Uterus (tissue), 4 donors: ENCODE results near the gene EIF4B. TPM values are rescaled to one million over a fixed set of nuclear protein-coding genes. Genes with fewer than 3 reads are reported as not detected.
A peak's percentile ranks its signal among the peaks of the same experiment; 100 is the strongest.

Source experiments
- DNase-seq, 2 donors: peaks; one replicate each; pipeline ENCODE4 v3.0.0-alpha.2; 2019 to 2020
- H3K27ac ChIP-seq, 2 donors: fragments of 200-600 bp; sonication (generic); 1 replicate in 1 of 2; 2 replicates in 1 of 2; pipeline ENCODE4 v1.5.1; 2016 to 2018
- H3K27me3 ChIP-seq, 2 donors: fragments of 200-600 bp; sonication (generic); one replicate each; pipeline ENCODE4 v1.5.1; 2018 to 2019; ENCODE audit warnings: control low read depth in 1 of 2
- H3K36me3 ChIP-seq, 2 donors: fragments of 200-600 bp; sonication (generic); one replicate each; pipeline ENCODE4 v1.5.1; 2019; ENCODE audit warnings: control low read depth in 1 of 2
- H3K4me1 ChIP-seq, 2 donors: fragments of 200-600 bp; sonication (generic); one replicate each; pipeline ENCODE4 v1.5.1; 2018 to 2019; ENCODE audit warnings: control low read depth in 1 of 2
- H3K4me3 ChIP-seq, 2 donors: fragments of 200-600 bp; sonication (generic); 1 replicate in 1 of 2; 2 replicates in 1 of 2; pipeline ENCODE4 v1.5.1; 2018 to 2019; ENCODE audit warnings: mild to moderate bottlenecking in 1 of 2
- H3K9me3 ChIP-seq, 2 donors: fragments of 200-600 bp; sonication (generic); one replicate each; pipeline ENCODE4 v1.5.1; 2019; ENCODE audit warnings: control low read depth in 1 of 2
- CTCF ChIP-seq, 4 experiments: fragments of 200-600 bp in 2 of 4; fragments of 450-650 bp in 2 of 4; sonication (generic) in 2 of 4; IDR thresholded peaks; one replicate each; pipeline ENCODE4 v1.5.1; 2016 to 2019; ENCODE audit warnings: antibody characterized with exemption in 4 of 4, mild to moderate bottlenecking in 2 of 4, moderate library complexity in 1 of 4
- POLR2A ChIP-seq, 2 donors: fragments of 450-650 bp; IDR thresholded peaks; one replicate each; pipeline ENCODE4 v1.6.1; 2016; ENCODE audit warnings: antibody characterized with exemption in 2 of 2, mild to moderate bottlenecking in 1 of 2, moderate library complexity in 1 of 2
- intact Hi-C: fragments of 100-400 bp; cut with DNase I; formaldehyde crosslinking; loops from one replicate; pipeline ENCODE4 v1.15.1; 2023; ENCODE audit warnings: low total_unique reads
- total RNA-seq, 4 donors: library from RNA; depleted of rRNA in 3 of 4; stranded (reverse); fragments of >200 nt in 3 of 4; gene quantifications; one replicate each; pipeline versions ENCODE4 v1.1.0 to v1.2.4, GENCODE V29; 2014 to 2023
- donor health status: DM: yes; HTN: yes; CAD: no.

EIF4B gene
- total RNA-seq, 4 donors from 2014 or later: 388 to 1,076 (median 585) TPM

GRCh38 chr12:52976574-52977071, 29.6 kb upstream of the EIF4B start:
- H3K4me3 ChIP-seq: no peak overlapping the region
- H3K36me3 ChIP-seq: no peaks in the 10 kb centered on the region
- H3K27ac ChIP-seq: peak overlapping the region in 1 of 2 donors; percentile 5
- intact Hi-C loops: loop anchor here (5.0 to 10.0 kb wide), 2 partner anchors 89 to 822 kb away; no protein-coding TSS in a partner anchor
- H3K4me1 ChIP-seq: no peaks in the 10 kb centered on the region
- H3K27me3 ChIP-seq: no peaks in the 10 kb centered on the region
- TF ChIP-seq CTCF (IDR thresholded peaks at IDR 0.05): no peak
- TF ChIP-seq POLR2A (IDR thresholded peaks at IDR 0.05): no peak
- DNase-seq: no peak
- no peaks in the 10 kb centered on the region for H3K9me3 ChIP-seq

- no peak for TF ChIP-seq POLR2A (IDR thresholded peaks at IDR 0.05)
- no peak for TF ChIP-seq CTCF (IDR thresholded peaks at IDR 0.05)
- intact Hi-C loops: loop anchor here (5.0 to 10.0 kb wide), 2 partner anchors 90 to 822 kb away; no protein-coding TSS in a partner anchor
- H3K9me3 ChIP-seq: no peaks in the 10 kb centered on the region
- H3K36me3 ChIP-seq: no peaks in the 10 kb centered on the region
- H3K27me3 ChIP-seq: no peaks in the 10 kb centered on the region
- peak overlapping the region in 1 of 2 donors; percentile 5 for H3K27ac ChIP-seq
- no peaks in the 10 kb centered on the region for H3K4me1 ChIP-seq
- no peak overlapping the region for H3K4me3 ChIP-seq
- no peak for DNase-seq
Measured at GRCh38 chr12:52977170-52977569, 29.1 kb upstream of the EIF4B start.

DNA sequence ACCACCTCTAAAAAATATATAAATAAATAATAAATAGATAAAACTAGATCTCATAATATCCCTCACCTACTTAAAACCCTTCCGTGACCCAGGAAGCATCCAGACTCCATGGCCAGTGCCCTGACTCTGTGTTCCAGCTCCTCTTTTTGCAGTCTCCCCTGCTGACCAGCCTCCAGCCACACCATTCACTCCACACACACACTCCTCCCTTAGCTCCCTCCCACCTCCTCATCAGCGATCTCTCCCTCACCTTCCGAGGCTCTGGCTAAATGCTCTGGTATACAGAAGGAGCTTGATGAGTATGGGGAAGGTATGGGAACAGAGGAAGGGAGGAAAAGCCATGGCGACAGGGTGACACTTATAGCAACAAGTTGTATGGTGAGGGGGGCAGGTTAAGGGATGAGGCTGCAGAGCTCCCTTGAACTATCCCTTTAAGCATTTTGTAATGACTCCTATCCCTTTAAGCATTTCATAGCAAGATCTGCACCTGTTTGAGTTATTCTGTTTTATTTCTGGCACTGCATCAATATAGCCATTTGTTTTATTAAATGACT, 26.1 kb upstream of the EIF4B start:
- H3K36me3 ChIP-seq: no peaks in the 10 kb centered on the region
- no peaks in the 10 kb centered on the region for H3K27me3 ChIP-seq
- no peaks in the 10 kb centered on the region for H3K4me1 ChIP-seq
- no peak overlapping the region for H3K27ac ChIP-seq
- H3K9me3 ChIP-seq: no peaks in the 10 kb centered on the region
- no peak overlapping the region for H3K4me3 ChIP-seq
- TF ChIP-seq CTCF (IDR thresholded peaks at IDR 0.05): no peak
- no peak for TF ChIP-seq POLR2A (IDR thresholded peaks at IDR 0.05)
- DNase-seq: no peak
- intact Hi-C loops: loop anchor here (5.0 kb wide), 1 partner anchor 393 kb away; no protein-coding TSS in a partner anchor

DNA sequence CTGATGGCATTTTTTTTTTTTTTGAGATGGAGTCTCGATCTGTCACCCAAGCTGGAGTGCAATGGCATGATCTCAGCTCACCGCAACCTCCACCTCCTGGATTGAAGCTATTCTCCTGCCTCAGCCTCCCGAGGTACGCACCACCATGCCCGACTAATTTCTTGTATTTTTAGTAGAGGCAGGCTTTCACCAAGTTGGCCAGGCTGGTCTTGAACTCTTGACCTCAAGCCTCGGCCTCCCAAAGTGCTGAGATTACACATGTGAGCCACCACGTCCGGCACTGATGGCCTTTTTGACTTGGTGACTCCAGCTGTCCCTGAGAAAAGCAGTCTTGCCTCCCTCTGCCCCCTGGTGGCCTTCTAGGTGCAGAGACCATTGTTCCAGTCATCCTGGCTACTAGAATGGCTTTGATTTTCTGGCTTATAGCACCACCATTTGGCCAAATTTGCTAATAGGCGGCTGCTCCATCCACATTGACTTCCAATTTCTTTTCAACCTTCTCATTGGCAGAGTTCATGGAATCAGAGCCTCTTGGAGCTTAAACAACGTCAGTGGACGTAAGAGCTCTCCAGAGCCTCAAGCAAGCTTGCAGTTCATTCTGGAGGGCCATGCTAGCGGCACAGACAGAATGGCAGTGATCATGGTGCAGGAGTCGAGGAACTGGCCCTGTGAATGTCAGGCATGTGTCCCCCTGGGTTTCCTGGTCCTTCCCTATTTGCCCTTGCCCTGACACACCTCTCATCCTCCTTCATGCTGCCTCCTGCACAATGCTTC, 25.4 kb upstream of the EIF4B start:
- Histone ChIP-seq H3K27ac (no peak overlapping the region), H3K4me3 (no peak overlapping the region), H3K36me3 (no peaks in the 10 kb centered on the region), H3K27me3 (no peaks in the 10 kb centered on the region), H3K4me1 (no peaks in the 10 kb centered on the region), H3K9me3 (no peaks in the 10 kb centered on the region)
- DNase-seq: peak; percentile 82 to 88
- peak; percentile 92 to 100 (median 98) for TF ChIP-seq CTCF (IDR thresholded peaks at IDR 0.05)
- no peak for TF ChIP-seq POLR2A (IDR thresholded peaks at IDR 0.05)
- intact Hi-C loops: loop anchor here (5.0 kb wide), 1 partner anchor 394 kb away; no protein-coding TSS in a partner anchor

- no peaks in the 10 kb centered on the region for H3K27me3 ChIP-seq
- no peak for TF ChIP-seq POLR2A (IDR thresholded peaks at IDR 0.05)
- no peak for TF ChIP-seq CTCF (IDR thresholded peaks at IDR 0.05)
- intact Hi-C loops: loop anchor here (5.0 kb wide), 1 partner anchor 397 kb away; no protein-coding TSS in a partner anchor
Measured at GRCh38 chr12:52984136-52984535, 22.1 kb upstream of the EIF4B start.

More at GRCh38 chr12:52984136-52984535, 22.1 kb upstream of the EIF4B start:
- H3K9me3 ChIP-seq: no peaks in the 10 kb centered on the region
- H3K4me1 ChIP-seq: no peaks in the 10 kb centered on the region
- DNase-seq: no peak
- H3K27ac ChIP-seq: no peak overlapping the region
- no peaks in the 10 kb centered on the region for H3K36me3 ChIP-seq
- H3K4me3 ChIP-seq: no peak overlapping the region
